HUDEP-2 (cell line): ENCODE results near the gene AFAP1L1.

Experiments
- DNase-seq, 76 experiments: peaks; one replicate each; lab custom pipeline; 2025; ENCODE audit not compliant: unreplicated experiment in 76 of 76; lab: John Stamatoyannopoulos, UW

The AFAP1L1 gene

DNA sequence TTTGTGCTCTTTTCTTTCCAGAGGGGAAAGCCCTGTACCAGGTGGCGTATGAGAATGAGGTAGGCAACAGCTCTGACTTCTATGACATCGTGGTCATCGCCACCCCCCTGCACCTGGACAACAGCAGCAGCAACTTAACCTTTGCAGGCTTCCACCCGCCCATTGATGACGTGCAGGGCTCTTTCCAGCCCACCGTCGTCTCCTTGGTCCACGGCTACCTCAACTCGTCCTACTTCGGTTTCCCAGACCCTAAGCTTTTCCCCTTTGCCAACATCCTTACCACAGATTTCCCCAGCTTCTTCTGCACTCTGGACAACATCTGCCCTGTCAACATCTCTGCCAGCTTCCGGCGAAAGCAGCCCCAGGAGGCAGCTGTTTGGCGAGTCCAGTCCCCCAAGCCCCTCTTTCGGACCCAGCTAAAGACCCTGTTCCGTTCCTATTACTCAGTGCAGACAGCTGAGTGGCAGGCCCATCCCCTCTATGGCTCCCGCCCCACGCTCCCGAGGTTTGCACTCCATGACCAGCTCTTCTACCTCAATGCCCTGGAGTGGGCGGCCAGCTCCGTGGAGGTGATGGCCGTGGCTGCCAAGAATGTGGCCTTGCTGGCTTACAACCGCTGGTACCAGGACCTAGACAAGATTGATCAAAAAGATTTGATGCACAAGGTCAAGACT, 96.5 kb downstream of the AFAP1L1 start:
- DNase-seq, result no peak

DNA sequence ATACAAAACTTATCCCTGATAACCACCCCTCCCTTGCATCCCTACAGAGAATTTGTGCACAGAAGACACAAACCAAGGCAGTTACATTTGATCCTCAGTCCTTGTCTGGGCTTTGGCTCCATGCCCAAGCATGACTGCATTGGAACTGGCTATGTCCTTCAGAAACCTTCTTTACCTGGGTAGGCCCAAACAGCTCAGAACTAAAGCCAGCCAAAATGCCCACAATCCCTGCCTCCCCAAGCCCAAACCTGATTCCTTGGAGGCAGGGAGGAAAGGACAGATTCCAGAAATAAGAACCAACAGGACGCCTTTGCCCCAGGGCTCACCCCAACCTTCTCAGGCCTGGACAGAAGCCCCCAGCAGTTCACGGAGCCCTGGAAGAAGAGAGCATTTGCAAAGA, 99.2 kb downstream of the AFAP1L1 start:
- no peak for DNase-seq

DNA sequence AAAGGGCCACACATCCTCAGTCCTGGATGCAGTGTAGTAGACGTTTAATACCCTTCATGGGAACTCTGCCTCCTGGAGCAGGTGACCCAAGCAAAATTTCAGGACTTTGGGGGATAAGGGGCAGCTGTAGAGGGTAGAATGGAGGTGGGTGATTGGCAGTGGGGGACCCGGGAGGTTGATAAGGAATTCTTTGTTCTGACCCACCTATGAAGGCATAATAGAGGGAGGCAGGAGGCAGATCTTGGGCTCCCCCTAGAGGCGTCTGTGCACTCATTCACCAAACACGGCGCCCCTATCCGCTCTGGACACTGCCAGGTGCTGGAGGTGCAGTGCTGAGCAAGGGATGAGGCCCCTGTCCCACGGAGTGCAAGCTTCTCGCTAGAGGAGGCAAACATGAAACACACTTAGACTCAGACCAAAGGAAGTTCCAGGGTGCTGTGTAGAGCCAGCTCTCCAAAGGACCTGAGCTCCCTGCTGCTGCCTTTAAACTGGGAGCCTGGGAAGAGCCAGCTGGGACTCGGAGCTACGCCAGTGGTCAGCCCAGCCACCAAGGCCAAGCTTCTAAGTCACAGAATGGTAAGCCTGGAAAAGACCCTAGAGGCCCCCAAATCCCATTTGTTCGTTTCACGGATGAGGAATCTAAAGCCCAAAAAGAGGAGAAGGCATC, 99.8 kb downstream of the AFAP1L1 start:
- peak in 50 of 76 experiments; percentile 7 to 71 (median 40) for DNase-seq

- no peak for DNase-seq
Observed at GRCh38 chr5:149372076-149372795, 100.6 kb downstream of the AFAP1L1 start.

GRCh38 chr5:149372932-149373331, 101.3 kb downstream of the AFAP1L1 start:
- DNase-seq, result no peak

GRCh38 chr5:149374303-149374702, 102.6 kb downstream of the AFAP1L1 start:
- no peak for DNase-seq

- DNase-seq, result no peak
Observed at GRCh38 chr5:149374801-149375200, 103.1 kb downstream of the AFAP1L1 start.

GRCh38 chr5:149375434-149375833, 103.8 kb downstream of the AFAP1L1 start:
- no peak for DNase-seq

DNA sequence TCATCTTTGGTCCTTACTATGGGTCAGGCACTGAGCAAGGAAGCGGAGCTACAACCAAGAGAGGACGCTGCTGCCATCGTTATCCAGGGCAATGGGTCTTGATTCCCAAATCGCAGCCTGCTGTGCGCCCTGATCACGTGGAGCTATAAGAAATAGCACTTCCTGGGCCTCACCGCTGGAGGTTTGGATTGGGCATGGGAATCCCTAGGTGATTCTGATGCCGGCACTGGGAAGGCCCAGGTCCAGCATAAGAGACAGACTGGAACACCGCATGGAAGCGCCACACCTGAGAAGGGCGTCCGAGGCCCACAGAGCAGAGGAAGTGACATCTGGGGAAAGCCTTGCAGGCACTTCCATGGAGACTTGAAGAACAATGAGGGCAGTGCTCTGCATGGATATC, 104.4 kb downstream of the AFAP1L1 start:
- DNase-seq, result no peak

DNA sequence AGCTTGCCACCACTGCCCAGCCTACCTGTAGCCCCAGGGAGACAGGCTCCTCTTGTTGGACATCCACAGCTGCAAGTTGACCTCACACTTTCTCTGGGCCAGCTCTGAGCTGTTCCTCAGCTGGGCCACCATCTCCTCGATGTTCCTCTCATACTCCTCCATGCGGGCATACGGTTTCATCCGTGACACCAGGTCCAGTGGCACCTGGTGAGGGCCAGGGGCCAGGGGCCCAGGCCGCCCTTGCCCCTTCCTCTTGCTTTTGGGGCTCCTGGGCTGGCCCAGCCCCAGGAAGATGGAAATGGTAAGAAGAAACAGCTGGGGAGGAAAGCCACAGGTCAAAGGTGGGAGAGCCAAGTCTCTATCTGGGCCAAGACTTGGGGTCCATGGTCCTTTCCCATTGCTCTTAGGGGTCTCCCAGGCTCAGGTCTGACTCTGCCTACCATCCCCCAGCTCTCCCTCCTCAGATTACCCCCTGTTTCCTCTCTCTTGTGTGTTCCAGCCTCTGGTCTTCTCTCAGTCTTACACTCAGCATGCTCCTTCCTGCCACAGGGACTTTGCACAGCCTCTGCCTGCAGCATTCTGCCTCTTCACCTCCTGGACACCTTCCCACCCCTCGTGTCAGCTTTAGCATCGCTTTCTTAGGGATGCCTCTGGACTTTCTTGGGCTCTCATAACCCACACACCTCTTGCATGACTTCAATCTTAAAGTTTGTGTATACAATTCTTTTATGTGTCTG, 105.2 kb downstream of the AFAP1L1 start:
- DNase-seq, result no peak

DNA sequence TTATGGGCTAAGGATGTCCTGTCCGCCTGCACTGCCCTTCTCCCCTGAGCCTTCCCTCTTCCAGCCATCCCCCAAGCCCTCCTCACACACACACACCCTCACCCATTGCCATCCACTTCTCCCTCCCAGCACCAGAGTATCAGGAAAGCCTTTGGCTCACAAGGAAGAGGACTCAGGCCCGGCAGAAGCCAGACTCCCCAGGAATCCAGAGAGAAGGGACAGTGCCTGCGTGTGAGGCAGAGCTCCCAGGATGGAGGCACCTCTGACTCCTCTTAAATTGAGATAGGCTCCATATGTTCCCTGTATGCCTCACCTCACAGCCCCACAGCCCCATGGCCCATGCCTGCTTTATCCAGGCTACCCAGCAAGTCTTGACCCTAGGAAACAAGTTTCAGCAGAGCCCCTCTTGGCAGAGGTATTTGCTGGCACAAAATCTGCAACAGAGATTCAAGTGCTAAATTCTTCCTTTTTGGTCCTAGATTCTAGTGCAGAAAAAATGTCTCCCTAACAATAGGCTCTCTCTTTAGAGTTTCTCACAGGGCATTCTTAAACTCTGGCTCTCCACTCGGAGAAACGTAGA, 106.7 kb downstream of the AFAP1L1 start:
- no peak for DNase-seq

- DNase-seq, result no peak
Observed at GRCh38 chr5:149379177-149379761, 107.6 kb downstream of the AFAP1L1 start, which contains the start of gene IL17B. TSS of gene IL17B (minus strand) at chr5:149379292. CDS start at chr5:149379225, 67 bp downstream.

GRCh38 chr5:149379818-149380374, 108.2 kb downstream of the AFAP1L1 start:
- no peak for DNase-seq

DNA sequence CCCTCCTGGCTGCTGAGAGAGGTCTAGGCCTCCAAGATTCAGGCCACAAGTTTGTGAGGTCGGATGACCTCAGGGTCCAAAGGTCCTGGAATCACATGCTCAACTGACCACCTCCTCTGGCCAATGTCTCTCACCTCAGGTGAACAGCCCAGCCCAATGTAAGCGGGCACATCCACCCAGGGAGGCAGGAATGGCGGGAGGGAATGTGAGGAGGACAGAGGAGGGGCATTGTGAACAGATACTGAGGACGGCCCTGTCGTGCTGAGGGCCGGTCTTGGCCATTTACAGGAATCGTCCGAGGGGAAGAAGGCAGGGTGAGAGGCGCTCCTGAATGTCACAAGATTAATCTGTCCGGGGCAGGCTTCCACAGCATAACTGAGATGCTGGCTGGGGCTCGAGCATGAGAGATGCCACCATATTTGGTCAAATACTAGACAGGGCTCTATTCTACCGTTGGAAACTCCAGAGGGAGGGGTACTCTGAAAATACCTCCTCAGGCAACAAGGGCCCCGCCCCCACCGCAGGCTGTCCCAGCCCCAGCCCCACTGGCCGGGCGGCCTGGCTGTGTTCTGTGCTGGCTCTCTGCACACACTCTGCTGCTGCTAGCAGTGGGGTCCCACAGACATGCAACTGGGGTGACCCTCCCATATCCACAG, 108.9 kb downstream of the AFAP1L1 start:
- DNase-seq, result no peak

- peak in 1 of 76 experiments; percentile 34 for DNase-seq
Observed at GRCh38 chr5:149381261-149381985, 109.8 kb downstream of the AFAP1L1 start.

DNA sequence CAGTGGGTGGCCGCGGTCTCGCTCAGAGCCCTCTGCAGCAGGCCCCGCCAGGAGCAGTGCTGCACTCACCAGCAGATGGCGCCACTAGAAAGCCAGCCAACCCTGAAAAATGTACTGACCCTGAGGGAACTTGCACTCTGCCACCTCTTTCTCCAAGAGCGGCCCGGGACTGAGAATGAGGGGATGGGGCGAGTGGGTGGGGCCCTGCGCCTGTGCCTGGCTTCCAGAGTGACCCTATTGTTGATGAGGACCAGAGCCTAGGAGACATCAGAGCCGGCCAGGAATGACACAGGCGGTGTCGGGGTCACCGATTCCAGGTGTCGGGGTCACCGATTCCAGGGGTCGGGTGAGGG, 110.3 kb downstream of the AFAP1L1 start:
- DNase-seq, result peak in 58 of 76 experiments; percentile 3 to 76 (median 40)

- no peak for DNase-seq
Observed at GRCh38 chr5:149382517-149383220, 111.0 kb downstream of the AFAP1L1 start.

- no peak for DNase-seq
Observed at GRCh38 chr5:149383399-149383798, 111.7 kb downstream of the AFAP1L1 start.
